Activated naive CD8-positive, alpha-beta T cell treated with anti-CD3 and anti-CD28 coated beads, Interleukin-2, amount 10 ng/mL, durations not matched to agents 7 days and 5 days (primary cell): Measurements from ENCODE around the gene MEGF11. TPM values are rescaled to one million over a fixed set of nuclear protein-coding genes. Genes with fewer than 3 reads are reported as not detected.
"Not testable (repeated sequence)": the region's sequence is repeated elsewhere in the genome, so short reads cannot be mapped to it uniquely, and the experiment has no call there.

ENCODE experiments used
- ATAC-seq: fragments of 150-1000 bp; cut with Tn5 transposase; one replicate; pipeline ENCODE4 v1.10.0; 2021; ENCODE audit warnings: low read depth, moderate library complexity
- POLR2A ChIA-PET: fragments of 350-600 bp; sonication (Branson Sonifier 250); formaldehyde crosslinking; loops from one replicate; lab custom pipeline; 2021; ENCODE audit warnings: antibody characterized with exemption; lab: Charles Lee
- DNase-seq: peaks from one replicate; pipeline ENCODE4 v3.0.0; 2021
- H3K27ac Mint-ChIP-seq: one replicate; pipeline ENCODE4 v1.8.0; 2022; ENCODE audit warnings: mild to moderate bottlenecking, mixed read lengths
- H3K27me3 Mint-ChIP-seq: one replicate; pipeline ENCODE4 v1.8.0; 2022; ENCODE audit warnings: mild to moderate bottlenecking, moderate library complexity, mixed read lengths
- H3K36me3 Mint-ChIP-seq: one replicate; pipeline ENCODE4 v1.8.0; 2021; ENCODE audit warnings: mild to moderate bottlenecking, mixed read lengths
- H3K4me1 Mint-ChIP-seq: one replicate; pipeline ENCODE4 v1.8.0; 2021; ENCODE audit warnings: mixed read lengths
- H3K4me3 Mint-ChIP-seq: one replicate; pipeline ENCODE4 v1.8.0; 2022; ENCODE audit warnings: mild to moderate bottlenecking, moderate library complexity, mixed read lengths
- H3K9me3 Mint-ChIP-seq: one replicate; pipeline ENCODE4 v1.8.0; 2021; ENCODE audit warnings: mixed read lengths
- total RNA-seq, 2 experiments: library from RNA; stranded (reverse); gene quantifications; one replicate each; pipeline ENCODE4 v1.2.3, GENCODE V29; 2021

MEGF11 gene
- total RNA-seq, 2 experiments from 2014 or later: not detected

GRCh38 chr15:66288551-66289185 lies 35.1 kb upstream of the MEGF11 start:
- H3K4me3 Mint-ChIP-seq: no peak overlapping the region
- POLR2A ChIA-PET: interaction anchor here (0.6 kb wide), 1 partner anchor 184 kb away, joined by 3 read pairs; no protein-coding TSS in a partner anchor
- H3K27ac Mint-ChIP-seq: no peak overlapping the region

GRCh38 chr15:66288093-66288492 lies 34.5 kb upstream of the MEGF11 start:
- Mint-ChIP-seq H3K27ac (no peak overlapping the region), H3K27me3 (no peaks in the 10 kb centered on the region), H3K36me3 (no peaks in the 10 kb centered on the region), H3K9me3 (no peaks in the 10 kb centered on the region), H3K4me1 (peaks cover 26% of the 10 kb centered on the region), H3K4me3 (no peak overlapping the region)
- ATAC-seq: no peak
- POLR2A ChIA-PET: no interaction called here
- no peak for DNase-seq

More at GRCh38 chr15:66288551-66289185, 35.1 kb upstream of the MEGF11 start:
- Mint-ChIP-seq H3K27me3 (no peaks in the 10 kb centered on the region), H3K36me3 (no peaks in the 10 kb centered on the region), H3K4me1 (peaks cover 26% of the 10 kb centered on the region), H3K9me3 (no peaks in the 10 kb centered on the region)
- ATAC-seq (no peak), DNase-seq (no peak)

GRCh38 chr15:66287461-66288057 lies 34.0 kb upstream of the MEGF11 start:
- ATAC-seq: no peak

GRCh38 chr15:66285533-66286280 lies 32.2 kb upstream of the MEGF11 start:
- Mint-ChIP-seq H3K27ac (no peak overlapping the region), H3K27me3 (peaks cover 5% of the 10 kb centered on the region), H3K9me3 (no peaks in the 10 kb centered on the region), H3K4me1 (peaks cover 10% of the 10 kb centered on the region), H3K4me3 (no peak overlapping the region), H3K36me3 (no peaks in the 10 kb centered on the region)
- ATAC-seq (no peak), DNase-seq (no peak)
- POLR2A ChIA-PET: no interaction called here

More at GRCh38 chr15:66287461-66288057, 34.0 kb upstream of the MEGF11 start:
- peaks cover 25% of the 10 kb centered on the region for H3K4me1 Mint-ChIP-seq
- H3K4me3 Mint-ChIP-seq: no peak overlapping the region
- H3K36me3 Mint-ChIP-seq: no peaks in the 10 kb centered on the region
- POLR2A ChIA-PET: no interaction called here
- no peaks in the 10 kb centered on the region for H3K27me3 Mint-ChIP-seq
- DNase-seq: no peak
- no peak overlapping the region for H3K27ac Mint-ChIP-seq
- no peaks in the 10 kb centered on the region for H3K9me3 Mint-ChIP-seq

GRCh38 chr15:66284271-66284670 lies 30.7 kb upstream of the MEGF11 start:
- peaks cover 4% of the 10 kb centered on the region for H3K4me1 Mint-ChIP-seq
- no peaks in the 10 kb centered on the region for H3K9me3 Mint-ChIP-seq
- no peak overlapping the region for H3K27ac Mint-ChIP-seq
- no peaks in the 10 kb centered on the region for H3K36me3 Mint-ChIP-seq
- POLR2A ChIA-PET: no interaction called here
- peaks cover 5% of the 10 kb centered on the region for H3K27me3 Mint-ChIP-seq
- H3K4me3 Mint-ChIP-seq: no peak overlapping the region
- DNase-seq: no peak
- no peak for ATAC-seq

GRCh38 chr15:66278671-66279070 lies 25.1 kb upstream of the MEGF11 start:
- ATAC-seq (no peak), DNase-seq (no peak)
- POLR2A ChIA-PET: no interaction called here
- no peaks in the 10 kb centered on the region for H3K36me3 Mint-ChIP-seq
- H3K9me3 Mint-ChIP-seq: no peaks in the 10 kb centered on the region
- H3K27ac Mint-ChIP-seq: no peak overlapping the region
- no peaks in the 10 kb centered on the region for H3K4me1 Mint-ChIP-seq
- no peak overlapping the region for H3K4me3 Mint-ChIP-seq
- H3K27me3 Mint-ChIP-seq: peaks cover 12% of the 10 kb centered on the region

- DNase-seq: no peak
- POLR2A ChIA-PET: no interaction called here
- no peaks in the 10 kb centered on the region for H3K9me3 Mint-ChIP-seq
- H3K36me3 Mint-ChIP-seq: peaks cover 2% of the 10 kb centered on the region
- no peak for ATAC-seq
- peaks cover 12% of the 10 kb centered on the region for H3K27me3 Mint-ChIP-seq
- no peak overlapping the region for H3K4me3 Mint-ChIP-seq
- H3K4me1 Mint-ChIP-seq: no peaks in the 10 kb centered on the region
- H3K27ac Mint-ChIP-seq: no peak overlapping the region
These were observed 24.5 kb upstream of the MEGF11 start for GRCh38 chr15:66278056-66278455.

GRCh38 chr15:66276546-66276945 lies 23.0 kb upstream of the MEGF11 start:
- peaks cover 2% of the 10 kb centered on the region for H3K4me1 Mint-ChIP-seq
- peaks cover 2% of the 10 kb centered on the region for H3K36me3 Mint-ChIP-seq
- POLR2A ChIA-PET: no interaction called here
- ATAC-seq: no peak
- no peaks in the 10 kb centered on the region for H3K9me3 Mint-ChIP-seq
- no peak overlapping the region for H3K4me3 Mint-ChIP-seq
- peaks cover 13% of the 10 kb centered on the region for H3K27me3 Mint-ChIP-seq
- no peak for DNase-seq
- H3K27ac Mint-ChIP-seq: no peak overlapping the region

GRCh38 chr15:66275352-66275751 lies 21.8 kb upstream of the MEGF11 start:
- H3K4me3 Mint-ChIP-seq: no peak overlapping the region
- POLR2A ChIA-PET: no interaction called here

GRCh38 chr15:66270932-66271331 lies 17.4 kb upstream of the MEGF11 start:
- ATAC-seq (no peak), DNase-seq (no peak)
- H3K36me3 Mint-ChIP-seq: peaks cover 2% of the 10 kb centered on the region
- POLR2A ChIA-PET: no interaction called here
- no peak overlapping the region for H3K27ac Mint-ChIP-seq
- peaks cover 4% of the 10 kb centered on the region for H3K4me1 Mint-ChIP-seq
- no peaks in the 10 kb centered on the region for H3K9me3 Mint-ChIP-seq
- no peak overlapping the region for H3K4me3 Mint-ChIP-seq
- peaks cover 29% of the 10 kb centered on the region for H3K27me3 Mint-ChIP-seq

More at GRCh38 chr15:66275352-66275751, 21.8 kb upstream of the MEGF11 start:
- Mint-ChIP-seq H3K36me3 (peaks cover 2% of the 10 kb centered on the region), H3K27me3 (peaks cover 16% of the 10 kb centered on the region), H3K4me1 (peaks cover 4% of the 10 kb centered on the region), H3K9me3 (no peaks in the 10 kb centered on the region), H3K27ac (no peak overlapping the region)
- no peak for ATAC-seq
- DNase-seq: no peak

GRCh38 chr15:66269326-66270090 lies 16.0 kb upstream of the MEGF11 start:
- Mint-ChIP-seq H3K4me1 (peaks cover 4% of the 10 kb centered on the region), H3K27ac (no peak overlapping the region), H3K4me3 (no peak overlapping the region), H3K36me3 (peaks cover 2% of the 10 kb centered on the region), H3K27me3 (peaks cover 25% of the 10 kb centered on the region), H3K9me3 (no peaks in the 10 kb centered on the region)
- POLR2A ChIA-PET: no interaction called here
- no peak for ATAC-seq
- DNase-seq: no peak

- Mint-ChIP-seq H3K27ac (no peak overlapping the region), H3K27me3 (peaks cover 32% of the 10 kb centered on the region), H3K4me1 (no peaks in the 10 kb centered on the region), H3K36me3 (no peaks in the 10 kb centered on the region), H3K9me3 (peaks cover 9% of the 10 kb centered on the region), H3K4me3 (no peak overlapping the region)
- ATAC-seq (no peak), DNase-seq (no peak)
- POLR2A ChIA-PET: no interaction called here
These were observed 11.4 kb upstream of the MEGF11 start for GRCh38 chr15:66264859-66265513.

- H3K27ac Mint-ChIP-seq, H3K9me3 Mint-ChIP-seq, ATAC-seq, H3K36me3 Mint-ChIP-seq, H3K4me1 Mint-ChIP-seq, DNase-seq, POLR2A ChIA-PET, H3K4me3 Mint-ChIP-seq: not testable (repeated sequence)
- H3K27me3 Mint-ChIP-seq: peaks cover 37% of the 10 kb centered on the region
These were observed 9.3 kb upstream of the MEGF11 start for GRCh38 chr15:66262837-66263236.
